SHP77 treated with DMSO at 0.1 percent for 48 hours (cell line): Measurements from ENCODE around the gene PABPN1L.

Experiments
- DNase-seq: peaks from one replicate; lab custom pipeline; 2025; lab: John Stamatoyannopoulos, UW

The PABPN1L gene

DNA sequence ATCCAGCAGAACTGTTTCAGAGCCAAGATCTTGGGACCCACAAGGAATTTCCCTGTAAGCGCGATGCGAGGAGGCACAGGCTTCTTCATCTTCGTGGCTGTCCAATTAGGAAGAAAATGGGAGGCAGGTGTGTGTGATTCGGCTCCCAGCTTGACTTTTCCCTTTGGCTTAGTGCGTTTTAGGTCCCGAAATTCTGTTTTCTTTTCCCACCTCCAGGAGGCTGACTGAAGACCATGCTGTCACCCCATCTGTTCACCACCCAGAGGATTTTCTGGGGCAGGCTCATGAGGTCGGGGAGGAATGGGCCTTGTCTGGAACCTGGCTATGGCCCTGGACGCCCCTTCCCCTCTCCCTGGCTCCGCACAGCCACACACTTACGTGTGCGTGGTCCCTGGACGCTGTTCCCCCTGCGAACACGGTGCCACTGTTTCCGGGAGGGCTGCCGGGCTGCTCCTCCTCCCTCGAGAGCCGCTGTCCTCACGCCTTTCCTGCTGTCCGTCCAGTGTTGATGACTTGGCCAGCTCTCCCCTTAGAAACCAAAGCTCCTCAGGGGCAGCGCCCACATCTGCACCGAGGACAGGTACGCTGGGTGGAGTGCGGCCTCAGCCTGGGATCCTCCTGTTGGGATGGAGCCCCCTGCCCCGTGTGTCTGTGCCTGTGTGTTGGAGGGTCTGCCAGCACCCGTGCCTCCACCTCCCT, 2.7 kb upstream of the PABPN1L start:
- no peak for DNase-seq

DNA sequence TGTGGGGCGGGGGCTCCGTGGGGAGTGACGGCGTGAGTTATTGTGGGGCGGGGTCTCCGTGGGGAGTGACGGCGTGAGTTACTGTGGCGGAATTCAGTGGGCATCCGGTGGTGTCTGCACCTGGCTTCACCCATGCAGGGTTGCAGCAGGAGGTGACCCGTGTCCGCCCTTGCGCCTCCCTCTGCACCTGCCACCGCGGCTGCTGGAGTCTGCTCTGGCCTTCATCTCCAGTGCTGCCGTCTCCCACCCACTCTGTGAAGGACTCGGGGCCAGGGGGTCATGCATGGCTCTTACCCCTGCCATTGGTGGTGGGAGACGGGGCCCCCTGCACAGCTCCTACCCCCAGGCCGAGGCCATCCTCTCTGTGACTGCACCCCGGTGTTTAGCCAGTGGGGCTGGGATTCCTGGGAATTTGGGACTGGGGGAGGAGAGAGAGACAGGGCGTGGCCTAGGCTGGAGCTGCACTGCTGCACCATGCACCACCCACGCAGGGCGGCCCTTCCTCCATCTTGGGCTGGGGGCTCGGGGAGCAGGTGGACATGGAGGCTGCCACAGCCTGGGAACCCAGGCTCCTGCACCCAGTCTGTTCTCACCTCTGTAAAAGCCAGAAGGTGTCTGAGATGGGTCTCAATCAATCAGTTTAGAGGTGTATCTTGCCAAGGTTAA, 1.3 kb upstream of the PABPN1L start:
- no peak for DNase-seq

DNA sequence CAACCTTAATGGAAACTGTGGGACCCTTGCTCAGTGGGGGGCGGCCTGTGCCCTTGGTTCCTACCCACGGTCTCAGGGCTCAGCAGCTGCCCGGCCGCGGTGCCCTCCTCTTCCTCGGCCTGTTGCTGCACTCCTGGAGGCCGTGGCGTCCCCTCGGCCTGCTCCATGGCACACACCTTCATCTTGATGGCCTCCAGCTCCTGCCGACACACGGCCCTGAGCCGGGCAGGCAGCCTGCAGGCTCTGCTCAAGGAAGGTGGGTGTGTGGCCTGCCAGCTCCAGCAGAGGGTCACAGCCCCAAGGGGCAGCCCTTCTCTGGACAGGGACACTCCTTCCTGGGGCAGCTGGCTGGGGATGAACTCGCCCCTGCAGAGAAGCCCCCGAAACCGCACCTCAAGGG, 718 bp downstream of the PABPN1L start:
- no peak for DNase-seq

DNA sequence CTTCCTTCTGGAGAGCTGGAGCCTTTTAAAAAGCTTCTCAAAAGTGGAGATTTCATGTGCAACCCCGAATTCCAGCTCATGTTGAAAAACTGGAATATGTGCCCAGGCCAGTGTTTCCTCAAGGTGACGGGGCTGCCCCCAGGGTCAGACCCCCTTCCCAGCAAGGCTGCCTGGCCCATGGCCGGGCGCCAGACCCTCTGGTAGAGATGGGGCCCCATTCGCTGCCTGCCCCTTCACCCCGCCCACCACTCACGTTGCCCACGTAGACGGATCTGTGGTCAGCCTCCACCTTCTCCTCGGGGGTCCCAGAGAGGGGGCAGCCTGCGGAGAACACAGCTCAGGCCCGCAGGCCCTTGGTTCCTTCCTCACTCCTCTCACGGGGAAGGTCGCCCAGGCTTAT, 1.1 kb downstream of the PABPN1L start:
- DNase-seq: no peak

DNA sequence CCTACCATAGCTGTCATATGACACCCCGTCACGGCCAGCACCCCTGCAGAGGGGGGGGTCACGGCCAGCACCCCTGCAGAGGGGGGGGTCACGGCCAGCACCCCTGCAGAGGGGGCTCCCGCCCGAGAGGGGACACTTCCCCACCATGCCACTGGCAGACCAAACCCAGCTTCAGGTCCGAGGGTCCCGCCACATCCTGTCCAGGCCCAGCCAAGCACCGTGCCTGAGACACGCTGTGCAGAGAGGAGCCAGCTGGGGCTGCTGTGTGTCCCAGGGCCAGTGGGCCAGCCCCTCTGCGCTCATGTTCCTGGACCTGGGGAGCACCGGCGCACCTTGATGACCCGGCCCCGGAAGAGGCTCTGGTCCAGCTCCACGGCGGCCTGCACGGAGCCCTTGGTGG, 1.9 kb downstream of the PABPN1L start:
- no peak for DNase-seq

DNA sequence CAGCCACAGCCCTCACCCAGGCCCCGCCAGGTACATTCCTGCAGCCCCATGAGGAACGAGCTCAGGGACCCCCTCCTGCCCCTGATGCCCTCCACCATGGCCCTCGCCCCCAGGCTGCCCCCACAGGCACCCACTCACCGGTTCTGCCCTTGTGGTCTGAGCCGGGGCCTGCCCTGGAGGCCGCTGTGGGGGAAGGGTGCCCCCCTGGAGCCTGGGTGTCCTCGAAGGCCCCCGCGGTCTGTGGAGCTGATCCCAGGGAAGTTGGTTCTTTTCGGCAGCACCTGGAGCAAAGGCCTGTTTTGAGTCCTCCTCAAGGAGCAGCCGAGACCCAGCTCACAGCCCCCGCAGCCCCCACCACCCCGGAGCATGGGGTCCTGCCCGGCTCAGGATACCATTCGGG, 2.4 kb downstream of the PABPN1L start:
- DNase-seq: no peak

DNA sequence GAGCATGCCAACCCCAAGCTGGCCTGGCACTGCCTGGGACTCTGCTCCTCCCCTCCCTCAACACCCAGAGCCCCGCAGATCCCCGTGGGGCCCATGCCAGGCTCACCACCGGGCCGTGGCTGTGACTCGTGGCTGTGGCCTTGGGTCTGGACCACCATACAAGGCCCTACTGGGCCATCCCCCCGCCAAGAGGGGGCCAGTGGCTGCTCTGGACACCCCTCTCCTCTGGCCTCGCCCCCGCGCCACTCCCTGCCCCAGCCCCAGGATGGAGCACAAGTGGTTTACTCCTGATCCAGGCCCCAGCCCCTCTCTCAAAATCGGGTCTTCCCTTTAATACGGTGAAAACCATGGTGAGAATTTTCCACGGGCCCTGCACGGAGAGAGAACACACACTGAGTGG, 3.0 kb downstream of the PABPN1L start:
- DNase-seq: no peak

DNA sequence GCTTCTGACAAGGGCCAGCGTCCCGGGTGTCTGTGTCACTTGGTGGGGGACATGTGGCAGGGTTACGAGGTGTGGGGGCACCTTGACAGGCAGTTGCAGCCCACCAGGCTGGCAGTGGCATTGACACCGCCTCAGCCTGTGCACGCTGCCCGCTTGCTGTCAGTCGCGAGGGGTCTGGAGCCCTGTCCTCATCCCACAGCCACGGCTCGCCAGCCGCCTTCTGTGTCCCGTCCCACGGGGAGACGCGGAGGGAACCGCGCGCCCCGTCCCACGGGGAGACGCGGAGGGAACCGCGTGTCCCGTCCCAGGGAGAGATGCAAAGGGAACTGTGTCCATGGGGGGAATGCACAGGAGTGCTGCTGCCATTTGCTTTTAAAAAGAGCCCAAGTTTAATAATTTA, 3.5 kb downstream of the PABPN1L start:
- no peak for DNase-seq

DNA sequence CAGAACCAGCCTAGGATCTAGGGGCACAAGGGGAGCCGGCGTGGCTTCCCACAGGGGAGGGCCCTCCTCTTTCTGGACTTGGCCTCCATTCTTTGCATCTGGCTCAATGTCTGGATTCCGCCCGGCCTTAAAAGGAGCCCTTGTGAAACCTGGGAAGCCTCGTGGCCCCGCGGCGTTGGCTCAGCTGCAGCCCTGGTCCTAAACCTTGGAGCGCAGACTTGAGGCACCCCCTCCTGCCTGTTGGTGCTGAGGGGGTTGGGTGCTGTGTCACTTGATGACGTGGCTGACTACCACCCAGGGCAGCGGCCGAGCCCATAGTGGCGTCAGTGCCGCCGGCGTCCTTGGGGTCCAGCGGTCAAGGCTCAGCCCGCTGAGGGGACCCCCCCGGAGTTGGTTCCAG, 5.1 kb downstream of the PABPN1L start:
- no peak for DNase-seq

DNA sequence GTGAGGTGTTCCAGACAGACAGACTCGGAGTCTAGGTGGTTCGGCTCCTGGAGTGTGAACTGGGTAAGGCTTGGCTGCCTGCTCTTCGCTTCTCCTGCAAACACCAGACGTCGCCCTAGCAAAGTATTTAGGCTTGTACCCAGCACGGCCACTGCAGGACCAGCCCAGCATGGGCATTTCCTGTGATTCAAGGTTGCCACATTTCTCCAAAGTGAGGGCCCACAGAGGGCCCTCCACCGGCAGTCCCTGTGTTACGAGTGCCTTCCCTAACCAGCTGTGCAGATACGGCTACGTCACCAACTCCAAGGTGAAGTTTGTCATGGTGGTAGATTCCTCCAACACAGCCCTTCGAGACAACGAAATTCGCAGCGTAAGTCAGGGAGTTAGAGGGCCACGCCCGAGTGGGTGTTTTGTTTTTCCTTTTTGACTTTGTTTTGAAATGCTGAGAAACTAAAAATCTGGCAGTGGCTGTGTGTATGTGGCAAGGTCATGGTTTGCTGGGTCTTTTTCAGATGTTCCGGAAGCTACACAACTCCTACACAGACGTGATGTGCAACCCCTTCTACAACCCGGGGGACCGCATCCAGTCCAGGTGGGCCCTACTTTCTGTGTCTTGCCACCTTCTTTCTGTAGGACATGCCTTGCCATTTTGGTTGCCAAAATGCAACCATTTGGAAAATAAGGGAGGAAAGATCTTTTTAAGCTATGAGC, 6.9 kb downstream of the PABPN1L start:
- no peak for DNase-seq

DNA sequence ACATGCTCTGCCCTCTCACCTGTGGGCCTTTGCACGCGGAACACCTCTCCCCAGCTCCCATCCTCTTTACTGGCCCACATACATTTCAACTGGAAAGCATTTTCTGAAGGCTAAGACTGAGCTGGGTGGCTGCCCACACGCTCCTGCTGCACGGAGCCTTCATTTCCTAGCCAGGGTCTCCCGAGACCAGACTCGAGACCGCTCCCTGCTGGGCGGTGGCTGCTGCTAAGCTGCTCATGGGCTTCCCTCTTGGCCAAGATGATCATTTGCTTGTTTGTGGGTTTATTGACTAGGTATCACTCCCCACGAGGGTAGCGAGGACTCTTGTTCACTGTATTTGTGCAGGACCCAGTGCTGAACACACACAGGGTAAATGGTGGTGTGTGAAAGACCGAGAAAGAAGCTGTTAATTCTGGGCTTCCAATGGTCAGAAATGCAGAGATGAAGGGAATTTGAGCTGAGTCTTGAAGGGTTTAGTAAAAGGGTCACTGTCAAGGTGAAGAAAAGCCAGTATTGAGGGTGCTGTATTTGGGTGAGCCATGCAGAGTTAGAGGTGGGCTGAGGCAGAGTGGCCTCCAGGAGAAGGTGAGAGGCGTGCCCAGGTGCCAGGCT, 8.6 kb downstream of the PABPN1L start:
- DNase-seq: peak; percentile 58

DNA sequence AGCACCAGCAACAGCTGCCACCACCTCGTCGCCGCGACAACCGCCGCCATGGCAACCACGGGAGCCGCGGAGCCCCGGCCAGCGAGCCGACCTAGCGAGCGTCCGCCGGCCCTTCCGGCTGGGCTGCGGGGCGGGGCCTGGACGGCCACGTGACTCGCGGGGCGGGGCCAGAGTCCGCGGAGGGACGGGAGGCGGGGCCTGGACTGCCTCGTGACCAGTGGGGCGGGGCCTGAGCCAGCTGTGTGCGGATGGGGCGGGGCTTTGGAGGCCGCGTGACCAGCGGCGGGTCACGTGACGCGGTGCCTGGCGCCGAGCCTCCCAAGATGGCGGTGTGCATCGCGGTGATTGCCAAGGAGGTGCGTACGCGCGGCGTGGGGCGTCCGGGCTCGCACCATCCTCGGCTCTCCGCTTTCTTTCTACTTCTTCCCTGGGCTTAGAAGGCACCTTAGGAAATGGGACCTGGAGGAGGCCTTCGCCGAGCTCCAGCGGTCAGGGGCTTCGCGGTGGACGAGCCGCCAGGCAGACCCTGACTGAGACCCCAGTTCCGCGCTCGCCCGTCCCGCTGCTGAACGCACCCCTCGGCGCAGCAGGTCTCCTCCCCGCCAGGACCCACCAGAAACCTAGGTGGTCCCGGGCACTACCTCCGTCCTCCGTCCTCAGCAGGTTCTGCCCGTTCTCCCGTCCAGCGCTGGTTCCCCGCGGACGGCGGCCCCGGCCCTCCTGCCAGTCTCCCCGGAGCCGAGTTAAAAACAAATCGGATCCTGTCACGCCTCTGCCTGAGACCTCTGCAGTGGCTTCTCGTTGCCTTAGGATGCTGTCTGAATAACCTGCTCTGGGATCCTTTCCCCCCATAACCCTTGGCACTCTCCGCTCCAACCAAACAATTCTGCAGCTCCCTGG, 9.4 kb downstream of the PABPN1L start, which contains the start of the genes GALNS and TRAPPC2L:
TSS of gene GALNS (minus strand) at position 120 of the 900 bp plus-strand sequence. CDS start at position 50, 70 bp downstream.
TSS of gene TRAPPC2L (plus strand) at position 300 of the 900 bp plus-strand sequence. CDS start at position 324, 24 bp downstream.
- peak; percentile 83 for DNase-seq

DNA sequence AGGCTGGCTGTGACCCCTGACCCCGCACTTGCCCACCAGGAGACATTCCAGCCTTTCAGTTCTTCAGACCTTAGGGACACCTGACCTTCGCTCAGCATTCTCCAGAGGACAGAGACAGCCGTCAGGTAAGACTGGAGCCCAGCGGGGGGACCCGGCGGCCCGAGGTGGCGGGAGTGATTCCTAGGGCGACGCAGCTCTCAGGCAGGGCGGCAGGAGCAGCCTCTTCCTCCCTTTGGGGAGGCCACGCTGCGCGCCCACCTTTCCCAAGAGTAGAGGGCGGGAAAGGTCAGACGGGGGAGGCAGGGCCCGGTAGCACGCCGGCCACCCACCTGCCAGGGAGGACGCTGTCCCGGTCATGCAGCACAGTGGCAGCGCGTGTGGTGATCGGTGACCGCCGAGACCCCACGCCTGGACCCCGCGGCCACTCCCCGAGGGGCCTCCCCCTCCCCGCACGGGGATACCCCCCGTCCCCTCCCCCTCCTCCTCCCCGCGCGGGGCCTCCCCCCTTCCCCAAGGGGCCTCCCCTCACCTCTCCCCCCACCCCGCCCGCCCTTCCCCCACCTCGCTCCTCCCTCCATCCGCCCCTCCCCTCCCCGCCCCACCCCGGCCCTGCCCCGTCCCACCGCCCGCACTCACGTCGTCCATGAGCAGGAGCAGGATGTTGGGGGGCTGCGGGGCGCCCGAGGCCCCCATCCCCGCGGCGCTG, 10.2 kb downstream of the PABPN1L start:
- DNase-seq: no peak

DNA sequence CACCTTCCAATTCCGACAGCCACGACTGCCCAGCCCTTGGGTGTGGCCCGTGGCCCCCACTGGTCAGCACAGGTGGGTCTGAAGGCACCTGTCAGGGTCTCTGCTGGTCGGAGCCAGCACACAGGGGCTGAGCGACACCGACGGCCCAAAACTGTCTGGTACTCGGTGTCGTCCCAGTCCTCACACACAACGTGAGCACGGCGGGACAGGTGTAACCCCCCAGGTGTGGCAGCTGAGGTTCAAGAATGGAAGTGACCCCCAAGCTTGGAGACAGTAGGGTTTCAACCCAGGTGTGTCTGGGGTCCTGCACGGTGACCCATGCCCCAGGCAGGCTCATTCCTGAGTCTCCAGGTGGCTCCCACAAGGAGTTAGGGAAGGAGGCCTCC, 10.7 kb downstream of the PABPN1L start:
- no peak for DNase-seq

DNA sequence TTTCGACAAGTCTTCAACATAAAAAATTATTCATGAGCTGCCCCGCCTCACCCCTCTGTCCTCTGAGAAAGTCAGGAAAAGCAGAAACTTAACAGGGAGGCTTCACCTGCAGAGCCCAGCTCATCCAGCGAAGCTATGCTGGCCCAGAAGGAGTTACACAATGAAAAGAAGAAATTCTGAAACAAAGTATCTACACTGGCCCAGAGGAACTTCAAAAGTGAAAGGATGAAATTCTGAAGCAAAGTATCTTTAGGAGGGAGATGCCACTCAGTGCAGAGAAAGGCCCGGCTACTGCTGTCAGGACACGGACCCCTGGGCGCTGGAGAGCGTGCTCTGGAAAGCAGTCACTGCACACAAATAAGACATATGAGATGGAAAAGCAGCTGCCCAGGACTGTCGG, 11.3 kb downstream of the PABPN1L start:
- no peak for DNase-seq

DNA sequence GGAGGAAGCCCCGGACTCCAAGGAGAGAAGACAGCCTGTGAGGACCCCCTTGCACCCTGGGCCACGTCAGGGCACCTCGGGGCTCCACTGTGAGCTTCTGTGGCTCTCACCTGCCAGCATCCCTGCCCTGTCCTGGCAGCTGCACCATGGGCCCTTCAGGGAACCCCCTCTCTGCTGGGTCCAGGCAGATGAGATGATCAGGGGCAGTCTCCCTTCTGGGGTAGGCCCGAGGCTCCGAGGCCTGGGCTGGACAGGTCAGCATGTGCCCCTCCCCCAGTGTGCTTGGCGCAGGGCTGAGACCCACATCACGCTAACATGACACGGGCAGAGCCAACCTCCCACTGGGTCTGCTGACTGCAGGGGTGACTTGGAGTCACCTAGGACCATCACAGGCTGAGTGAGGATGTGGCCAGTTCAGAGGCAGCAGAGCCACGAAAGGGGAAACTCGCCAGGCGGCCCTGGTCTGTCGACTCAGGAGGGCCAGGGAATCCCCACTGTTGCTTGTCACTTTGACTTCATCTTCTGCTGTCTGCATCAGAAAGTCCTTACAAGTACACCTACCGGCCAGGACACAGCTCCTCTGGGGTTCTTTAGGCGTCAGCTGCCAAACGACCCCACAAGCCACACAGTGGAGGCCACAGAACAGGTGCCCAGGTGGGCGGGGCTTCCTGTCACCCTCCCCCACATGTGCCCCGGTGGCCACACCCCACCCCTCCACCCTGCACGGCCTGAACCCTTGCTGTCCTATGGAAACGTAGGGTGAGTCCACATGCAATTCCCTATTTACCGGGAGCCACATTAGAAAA, 12.0 kb downstream of the PABPN1L start:
- DNase-seq: no peak

DNA sequence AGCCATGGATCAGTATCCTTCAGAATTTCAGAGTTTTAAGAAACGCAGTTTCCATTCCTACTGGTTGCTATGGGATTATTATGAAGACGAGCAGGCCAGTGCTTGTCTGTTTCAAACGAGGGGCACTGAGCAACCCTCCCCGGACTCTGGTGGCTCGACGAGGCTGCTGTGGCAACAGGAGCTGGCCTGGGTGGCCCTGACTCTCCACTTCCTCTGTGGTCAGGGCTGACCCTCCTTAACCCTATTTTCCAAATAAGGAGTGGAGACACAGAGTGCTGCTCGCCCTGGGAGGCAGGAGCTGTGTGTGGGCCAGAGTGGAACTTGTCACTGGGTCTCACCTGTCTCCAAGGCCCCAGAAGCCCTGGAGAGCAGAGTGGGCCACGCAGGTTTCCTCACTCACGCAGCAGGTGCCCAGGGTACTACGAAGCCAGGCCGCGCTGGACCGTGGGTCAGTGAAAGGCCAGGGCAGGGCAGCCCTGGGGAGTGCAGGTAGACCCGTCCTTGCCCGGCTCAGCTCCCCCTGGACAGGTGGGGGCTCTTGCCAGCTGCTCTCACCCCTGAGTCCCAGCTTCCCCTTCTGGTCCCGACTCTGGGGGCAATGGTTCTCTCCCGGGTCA, 13.0 kb downstream of the PABPN1L start:
- DNase-seq: no peak

DNA sequence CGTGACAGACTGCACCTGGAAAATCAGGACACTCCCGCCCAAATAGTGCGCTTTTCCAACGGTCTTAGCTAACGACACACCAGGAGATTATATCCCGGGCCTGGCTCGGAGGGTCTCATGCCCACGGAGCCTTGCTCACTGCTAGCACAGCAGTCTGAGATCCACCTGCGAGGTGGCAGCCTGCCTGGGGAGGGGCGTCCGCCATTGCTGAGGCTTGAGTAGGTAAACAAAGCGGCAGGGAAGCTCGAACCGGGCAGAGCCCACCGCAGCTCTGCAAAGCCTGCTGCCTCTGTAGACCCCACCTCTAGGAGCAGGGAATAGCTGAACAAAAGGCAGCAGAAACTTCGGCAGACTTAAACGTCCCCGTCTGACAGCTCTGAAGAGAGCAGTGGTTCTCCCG, 14.8 kb downstream of the PABPN1L start:
- no peak for DNase-seq

DNA sequence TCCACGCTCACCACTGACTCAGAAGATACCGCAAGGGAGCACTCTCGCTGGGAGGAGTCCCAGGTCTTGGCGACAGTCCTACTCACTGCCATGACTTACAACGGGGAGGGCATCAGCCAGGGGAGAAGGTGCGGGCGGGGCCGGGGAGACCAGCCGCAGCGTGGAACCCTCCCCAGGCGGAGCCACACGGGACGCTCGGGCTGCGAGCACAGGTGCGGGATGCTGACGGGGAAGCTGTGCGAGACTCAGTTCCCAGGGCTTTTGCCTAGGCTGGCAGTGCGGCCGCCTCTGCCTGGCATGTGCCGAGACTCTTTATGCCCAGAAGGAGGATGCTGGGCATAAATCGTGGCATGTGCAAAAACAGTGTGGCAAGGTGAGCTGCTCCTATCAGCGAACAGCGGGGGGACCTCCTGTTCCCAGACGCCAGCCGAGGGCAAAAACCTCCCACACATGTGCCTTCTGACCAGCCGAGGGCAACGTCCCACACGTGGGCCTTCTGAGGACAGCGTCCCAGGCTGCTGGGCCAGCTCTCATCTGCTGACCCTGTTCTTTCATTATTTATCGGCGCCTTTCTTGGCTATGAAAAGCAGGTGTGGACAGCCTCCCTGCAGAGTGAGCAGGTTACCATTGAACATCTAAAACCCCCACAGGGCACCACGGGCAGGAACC, 15.8 kb downstream of the PABPN1L start:
- no peak for DNase-seq
